ENCODE results near the gene FAM13C.
"Not testable (repeated sequence)": the region's sequence is repeated elsewhere in the genome, so short reads cannot be mapped to it uniquely, and the experiment has no call there.

Gene FAM13C

GRCh38 chr10:59272061-59272460 is 90.3 kb downstream of the FAM13C start:
- DNase-seq: no peak

GRCh38 chr10:59271160-59271559 is 91.2 kb downstream of the FAM13C start:
- no peak for DNase-seq

- DNase-seq: no peak
Observed at GRCh38 chr10:59270492-59270891, 91.9 kb downstream of the FAM13C start.

DNA sequence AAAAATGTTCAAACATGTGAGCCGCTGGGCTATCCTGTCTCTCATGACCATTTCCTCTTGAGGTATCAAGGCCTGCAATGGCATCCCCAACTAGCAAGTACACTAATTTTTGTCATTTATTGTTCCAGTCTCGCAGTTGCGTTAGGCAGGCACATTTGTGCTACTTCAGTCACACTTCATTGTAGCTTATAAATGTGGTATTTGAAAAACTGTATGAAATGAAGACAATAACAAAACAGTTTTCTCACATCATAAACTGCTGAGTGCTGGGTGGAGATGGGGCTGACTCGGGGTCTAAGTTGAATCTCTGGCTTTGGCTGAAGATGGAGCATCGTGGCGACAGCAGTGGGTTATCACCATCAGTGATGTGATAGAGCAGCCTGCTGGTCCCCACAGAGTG is 92.7 kb downstream of the FAM13C start:
- DNase-seq: no peak

GRCh38 chr10:59268460-59268859 is 93.9 kb downstream of the FAM13C start:
- DNase-seq: no peak

- no peak for DNase-seq
Observed at GRCh38 chr10:59266321-59266720, 96.0 kb downstream of the FAM13C start.

DNA sequence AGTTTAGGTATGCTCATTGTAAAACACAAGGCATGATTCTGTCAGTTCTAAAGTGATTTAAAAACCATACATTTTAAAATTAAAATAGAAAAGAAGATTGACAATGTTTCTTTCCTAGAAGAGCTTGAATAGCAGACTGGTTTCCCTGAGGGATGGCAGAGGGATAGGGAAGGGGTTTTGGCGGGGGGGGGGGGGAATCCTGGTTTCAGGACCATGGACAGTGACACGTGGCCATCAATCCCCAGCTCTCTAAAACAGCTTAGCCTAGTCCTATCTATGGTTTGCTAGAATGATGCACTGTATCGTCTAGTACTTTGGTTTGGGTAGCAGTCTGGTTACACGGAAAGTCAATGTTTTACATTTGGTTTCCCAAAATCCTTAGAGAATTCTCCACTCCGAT is 97.2 kb downstream of the FAM13C start:
- DNase-seq: no peak

DNA sequence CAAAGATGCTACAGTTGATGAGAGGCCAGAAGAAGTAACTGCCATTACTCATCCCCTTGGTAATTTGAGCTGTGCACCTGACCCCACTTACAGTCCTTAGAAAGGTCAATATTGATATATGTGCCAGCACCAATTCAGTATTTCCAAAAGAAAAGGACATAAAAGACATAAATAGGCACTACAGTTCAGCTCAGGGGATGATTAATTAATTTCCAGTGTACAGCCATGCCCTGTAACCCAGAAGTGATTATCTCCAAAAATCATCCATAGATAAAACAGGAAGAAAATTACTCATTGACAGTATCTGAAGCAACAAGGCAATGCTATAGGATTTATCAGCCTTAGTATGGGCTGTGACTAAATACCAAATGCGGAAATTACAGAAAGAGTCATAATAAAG is 103.5 kb downstream of the FAM13C start:
- no peak for DNase-seq

DNA sequence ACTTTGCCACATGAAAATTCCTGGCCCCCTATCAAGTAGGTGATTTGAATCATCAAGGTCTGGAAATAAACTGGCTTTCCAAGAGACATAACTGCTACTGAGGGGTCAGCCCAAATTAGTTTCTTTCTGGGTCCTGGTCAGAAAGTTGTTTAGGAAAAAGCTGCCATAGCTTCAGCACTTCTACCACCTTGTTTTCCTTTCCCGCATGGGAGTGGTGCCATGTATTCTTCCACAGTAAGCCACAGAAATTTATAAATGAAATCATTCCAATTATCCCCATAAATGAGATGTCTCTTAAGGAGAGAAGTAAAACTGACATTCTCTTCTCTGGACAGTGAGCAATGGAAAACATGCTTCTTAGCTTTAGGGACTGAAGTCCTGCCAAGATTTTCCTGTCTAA is 105.1 kb downstream of the FAM13C start:
- no peak for DNase-seq

GRCh38 chr10:59255463-59255862 is 106.9 kb downstream of the FAM13C start:
- no peak for DNase-seq

GRCh38 chr10:59252491-59252890 is 109.9 kb downstream of the FAM13C start:
- DNase-seq: no peak

- DNase-seq: no peak
Observed at GRCh38 chr10:59245686-59246085, 116.7 kb downstream of the FAM13C start.

- no peak for DNase-seq
Observed at GRCh38 chr10:59244871-59245270, 117.5 kb downstream of the FAM13C start.

DNA sequence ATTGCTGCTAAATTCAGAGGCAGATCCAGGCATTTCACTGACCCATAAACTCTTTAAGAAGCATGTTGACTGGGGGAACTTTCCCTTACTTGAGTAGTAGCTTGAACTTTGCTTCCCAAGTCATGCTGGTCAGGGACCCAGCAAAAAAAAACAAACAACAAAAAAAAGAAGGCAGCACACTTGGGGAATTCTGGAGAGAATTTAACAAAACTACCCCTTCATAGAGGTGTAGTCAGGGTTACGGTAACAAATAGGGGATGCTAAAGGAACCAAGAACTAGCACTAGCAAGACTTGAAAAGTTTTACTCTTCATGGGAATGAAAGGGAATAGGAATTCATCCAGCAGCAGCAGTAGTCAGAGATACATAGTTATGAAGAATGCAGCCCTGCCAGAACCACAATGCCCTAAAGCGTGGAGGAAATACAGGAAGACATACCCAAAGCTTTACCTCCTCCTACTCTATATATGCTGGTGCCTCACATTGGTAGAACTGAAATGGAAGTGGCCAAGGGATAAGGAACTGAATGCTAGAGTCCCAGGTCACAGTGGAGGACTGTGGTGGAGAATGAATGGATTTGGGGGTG is 118.6 kb downstream of the FAM13C start:
- no peak for DNase-seq

GRCh38 chr10:59242991-59243390 is 119.4 kb downstream of the FAM13C start:
- DNase-seq: no peak

DNA sequence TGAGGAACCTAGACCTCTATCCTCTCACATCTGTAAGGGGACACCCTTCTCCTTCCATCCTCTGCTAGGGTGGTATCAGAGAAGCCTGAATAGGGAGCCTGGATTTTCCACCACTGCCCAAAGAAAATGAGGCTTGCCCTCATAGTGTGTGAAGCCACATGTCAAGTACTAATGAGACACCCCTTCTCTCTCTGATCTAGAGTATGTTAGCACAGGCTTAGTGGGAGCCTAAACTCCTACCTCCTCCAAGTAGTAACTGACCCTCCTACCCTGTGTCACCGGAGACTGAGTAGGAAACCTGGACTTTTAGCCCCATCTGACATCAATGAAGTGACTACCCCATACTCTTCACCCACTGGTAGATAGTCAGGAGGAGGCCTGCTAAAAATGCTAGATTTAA is 120.3 kb downstream of the FAM13C start:
- no peak for DNase-seq

- DNase-seq: no peak
Observed at GRCh38 chr10:59240582-59241183, 121.7 kb downstream of the FAM13C start.

- not testable (repeated sequence) for DNase-seq
Observed at GRCh38 chr10:59239108-59239507, 123.2 kb downstream of the FAM13C start.

GRCh38 chr10:59237775-59238174 is 124.6 kb downstream of the FAM13C start:
- DNase-seq: no peak

GRCh38 chr10:59236064-59236697 is 126.2 kb downstream of the FAM13C start:
- no peak for DNase-seq

DNA sequence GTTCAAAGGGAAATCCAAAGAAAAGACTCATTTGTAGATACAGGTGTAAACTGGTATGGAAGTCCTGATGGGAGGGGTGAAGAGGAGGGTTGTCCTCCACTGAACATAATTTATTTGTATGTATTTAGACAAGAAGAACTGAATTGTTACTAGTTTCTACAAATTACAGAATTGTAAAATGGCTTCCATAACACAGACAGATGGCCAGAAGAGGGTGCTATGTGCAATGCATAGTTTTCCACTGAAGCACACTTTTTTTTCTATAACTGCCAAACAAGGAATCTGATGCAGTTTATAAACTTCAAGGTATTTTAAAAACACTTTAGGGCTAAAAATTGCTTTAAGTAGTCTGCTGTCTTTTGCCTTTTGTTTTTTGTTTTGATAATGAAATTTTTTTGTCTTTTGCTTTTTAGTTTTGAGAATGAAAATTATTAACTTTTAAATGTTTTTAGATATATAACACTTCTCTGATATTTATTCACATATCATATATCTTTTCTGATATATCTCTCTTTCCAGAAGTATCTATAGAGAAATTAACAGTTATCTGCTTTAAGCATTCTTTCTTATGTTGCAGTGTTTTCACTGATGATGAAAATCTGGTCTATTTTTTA is 127.4 kb downstream of the FAM13C start:
- DNase-seq: no peak

- no peak for DNase-seq
Observed at GRCh38 chr10:59234194-59234593, 128.2 kb downstream of the FAM13C start.

DNA sequence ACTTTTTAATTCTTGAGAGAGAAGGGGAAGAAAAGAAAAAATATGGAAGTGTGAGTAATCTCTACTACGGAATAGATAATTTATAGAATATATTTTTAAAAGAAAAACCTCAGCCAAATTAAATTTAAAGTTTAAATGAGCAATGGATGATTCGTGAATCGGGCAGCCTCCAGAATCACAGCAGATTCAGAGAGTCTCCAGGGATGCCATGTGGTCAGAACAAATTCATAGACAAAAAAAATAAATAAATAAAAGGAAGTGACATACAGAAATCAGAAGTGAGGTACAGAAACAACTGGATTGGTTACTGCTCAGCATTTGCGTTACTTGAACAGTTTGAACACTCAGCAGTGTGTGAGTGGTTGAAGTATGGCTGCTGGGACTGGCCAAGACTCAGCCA is 132.9 kb downstream of the FAM13C start:
- DNase-seq: no peak

GRCh38 chr10:59227136-59227673 is 135.1 kb downstream of the FAM13C start:
- DNase-seq: no peak
